GM23338 (cell line): ENCODE results near the gene STAMBPL1. TPM values are rescaled to one million over a fixed set of nuclear protein-coding genes. Genes with fewer than 3 reads are reported as not detected.
A peak's percentile ranks its signal among the peaks of the same experiment; 100 is the strongest.

Experiments
- ATAC-seq: fragments of 200-7000 bp; cut with Tn5 transposase; 3 replicates; pipeline ENCODE4 v1.9.1; 2020
- DNase-seq: peaks from one replicate; pipeline ENCODE4 v3.0.0-alpha.2; 2015; ENCODE audit warnings: low spot score
- H2AFZ ChIP-seq: fragments of 200-600 bp; sonication (generic); 2 replicates; pipeline ENCODE4 v1.8.0; 2016; ENCODE audit warnings: antibody characterized with exemption, mild to moderate bottlenecking, moderate library complexity
- H3F3A ChIP-seq: fragments of 200-600 bp; sonication (generic); replicated peaks from 2 replicates; pipeline ENCODE4 v1.8.0; 2017; ENCODE audit warnings: antibody characterized with exemption, mixed run types, low read depth
- H3K27ac ChIP-seq: fragments of 200-600 bp; sonication (generic); 2 replicates; pipeline ENCODE4 v1.6.1; 2016; ENCODE audit warnings: low read depth
- H3K27me3 ChIP-seq: fragments of 200-600 bp; sonication (generic); 2 replicates; pipeline ENCODE4 v1.8.0; 2016; ENCODE audit warnings: mild to moderate bottlenecking, mixed run types, moderate library complexity; ENCODE audit not compliant: insufficient read depth
- H3K36me3 ChIP-seq: fragments of 200-600 bp; sonication (generic); 2 replicates; pipeline ENCODE4 v1.8.0; 2016; ENCODE audit warnings: mild to moderate bottlenecking; ENCODE audit not compliant: insufficient read depth
- H3K4me1 ChIP-seq: fragments of 200-600 bp; sonication (generic); 2 replicates; pipeline ENCODE4 v1.8.0; 2016; ENCODE audit warnings: mild to moderate bottlenecking, moderate library complexity; ENCODE audit not compliant: insufficient read depth
- H3K4me2 ChIP-seq: fragments of 200-600 bp; sonication (generic); 2 replicates; pipeline ENCODE4 v1.7.1; 2017; ENCODE audit warnings: mixed run types
- H3K4me3 ChIP-seq: fragments of 200-600 bp; sonication (generic); 2 replicates; pipeline ENCODE4 v1.6.1; 2016; ENCODE audit warnings: mixed run types
- H3K79me2 ChIP-seq: fragments of 200-600 bp; sonication (generic); replicated peaks from 2 replicates; pipeline ENCODE4 v1.8.0; 2017; ENCODE audit warnings: mild to moderate bottlenecking; ENCODE audit not compliant: insufficient read depth
- H3K9me2 ChIP-seq: fragments of 200-600 bp; sonication (generic); 2 replicates; pipeline ENCODE4 v1.8.0; 2017; ENCODE audit not compliant: insufficient read depth
- H4K20me1 ChIP-seq: fragments of 200-600 bp; sonication (generic); replicated peaks from 2 replicates; pipeline ENCODE4 v1.8.0; 2017; ENCODE audit warnings: mild to moderate bottlenecking; ENCODE audit not compliant: insufficient read depth
- H3K27ac Mint-ChIP-seq: 2 replicates; pipeline ENCODE4 v1.8.0; 2020; ENCODE audit warnings: inconsistent platforms, mild to moderate bottlenecking, moderate library complexity, mixed read lengths
- H3K27me3 Mint-ChIP-seq: 3 replicates; pipeline ENCODE4 v1.8.0; 2022; ENCODE audit warnings: low read depth, mild to moderate bottlenecking, moderate library complexity, mixed read lengths, inconsistent platforms; ENCODE audit not compliant: insufficient read depth, poor library complexity
- H3K36me3 Mint-ChIP-seq: 3 replicates; pipeline ENCODE4 v1.8.0; 2021; ENCODE audit warnings: low read depth, mild to moderate bottlenecking, inconsistent platforms, moderate library complexity, mixed read lengths
- H3K4me1 Mint-ChIP-seq: 3 replicates; pipeline ENCODE4 v1.8.0; 2020; ENCODE audit warnings: mild to moderate bottlenecking, inconsistent platforms, mixed read lengths
- H3K4me3 Mint-ChIP-seq: 3 replicates; pipeline ENCODE4 v1.8.0; 2021; ENCODE audit warnings: moderate library complexity, mild to moderate bottlenecking, inconsistent platforms, mixed read lengths
- H3K9me3 Mint-ChIP-seq: 3 replicates; pipeline ENCODE4 v1.8.0; 2020; ENCODE audit warnings: moderate library complexity, mild to moderate bottlenecking, inconsistent platforms, mixed read lengths
- CREB1 ChIP-seq: fragments of 250-450 bp; sonication (Bioruptor Pico); IDR thresholded peaks from 2 replicates; pipeline ENCODE4 v1.5.0; 2020; ENCODE audit warnings: low read depth, mild to moderate bottlenecking, moderate library complexity
- CTCF ChIP-seq, 2 experiments: fragments of 200-600 bp in 1 of 2; sonication (generic) in 1 of 2; conservative IDR thresholded peaks; 2 replicates each; pipeline versions ENCODE4 v1.5.1 to v1.6.1; 2016 to 2017; ENCODE audit warnings: antibody characterized with exemption in 2 of 2, low read depth in 2 of 2, mild to moderate bottlenecking in 2 of 2, moderate library complexity in 1 of 2
- EZH2 ChIP-seq: fragments of 200-600 bp; sonication (generic); IDR thresholded peaks from one replicate; pipeline ENCODE4 v1.8.0; 2017; ENCODE audit warnings: antibody characterized with exemption, mild to moderate bottlenecking, low read depth; ENCODE audit not compliant: unreplicated experiment
- EZH2phosphoT487 ChIP-seq: fragments of 200-600 bp; sonication (generic); IDR thresholded peaks from one replicate; pipeline ENCODE4 v1.8.1; 2018; ENCODE audit warnings: antibody characterized with exemption; ENCODE audit not compliant: unreplicated experiment
- POLR2AphosphoS5 ChIP-seq: IDR thresholded peaks from 2 replicates; pipeline ENCODE4 v1.6.1; 2016; ENCODE audit warnings: antibody characterized with exemption, low read depth
- STAT1 ChIP-seq: IDR thresholded peaks from one replicate; pipeline ENCODE4 v1.6.1; 2016; ENCODE audit warnings: antibody characterized with exemption; ENCODE audit not compliant: unreplicated experiment
- ZNF331 ChIP-seq: fragments of 250-450 bp; sonication (Bioruptor Pico); IDR thresholded peaks from 2 replicates; pipeline ENCODE4 v1.5.0; 2020; ENCODE audit warnings: low read depth, mild to moderate bottlenecking, moderate library complexity
- ZNF462 ChIP-seq: fragments of 250-450 bp; sonication (Bioruptor Pico); IDR thresholded peaks from 2 replicates; pipeline ENCODE4 v1.5.0; 2020; ENCODE audit warnings: mild to moderate bottlenecking, moderate library complexity
- polyA plus RNA-seq: library from polyadenylated mRNA; unstranded; fragments of >200 nt; fragmentation: Nextera tagmentation; extraction: Ambion mirVana; gene quantifications from 2 replicates; pipeline ENCODE4 v1.2.1, GENCODE V29; 2016
- total RNA-seq: library from RNA; depleted of rRNA; stranded (reverse); fragments of >200 nt; shearing (Covaris generic); gene quantifications from 2 replicates; pipeline ENCODE4 v1.2.3, GENCODE V29; 2014

STAMBPL1 gene
- total and polyA plus RNA-seq, 2 experiments from 2014 or later: 2.5 to 11.5 TPM

- H3K4me3 Mint-ChIP-seq: no peak overlapping the region
- Histone ChIP-seq H3K9me2 (no peaks in the 10 kb centered on the region), H4K20me1 (no peaks in the 10 kb centered on the region), H3K79me2 (no peaks in the 10 kb centered on the region), H3K36me3 (no peaks in the 10 kb centered on the region), H3K4me1 (no peaks in the 10 kb centered on the region), H3F3A (no peaks in the 10 kb centered on the region), H3K27ac (no peak overlapping the region), H3K4me2 (no peak overlapping the region), H3K4me3 (no peak overlapping the region), H3K27me3 (no peaks in the 10 kb centered on the region), H2AFZ (no peak overlapping the region)
- H3K36me3 Mint-ChIP-seq: no peaks in the 10 kb centered on the region
- no peaks in the 10 kb centered on the region for H3K27me3 Mint-ChIP-seq
- H3K27ac Mint-ChIP-seq: no peak overlapping the region
- H3K9me3 Mint-ChIP-seq: no peaks in the 10 kb centered on the region
- DNase-seq (no peak), ATAC-seq (no peak)
- peaks cover 4% of the 10 kb centered on the region; the same call in 2 of the 3 replicates for H3K4me1 Mint-ChIP-seq
- no peak for TF ChIP-seq EZH2
- TF ChIP-seq CREB1 (CRISPR knock-in tag): no peak
- 0 out of 4 replicates have a peak, but pooled peaks of 1 of the 2 experiments have one; percentile 12 for TF ChIP-seq CTCF (conservative IDR thresholded peaks at IDR 0.05; ENCODE audit: low read depth in 2 of 2)
These were observed 83.3 kb downstream of the STAMBPL1 start for GRCh38 chr10:88963318-88963717.

GRCh38 chr10:88964360-88964759 lies 84.3 kb downstream of the STAMBPL1 start:
- Mint-ChIP-seq H3K36me3 (no peaks in the 10 kb centered on the region), H3K27me3 (no peaks in the 10 kb centered on the region), H3K9me3 (no peaks in the 10 kb centered on the region), H3K27ac (no peak overlapping the region), H3K4me3 (no peak overlapping the region), H3K4me1 (peaks cover 4% of the 10 kb centered on the region; the same call in 2 of the 3 replicates)
- H3K4me2 ChIP-seq: no peak overlapping the region
- no peaks in the 10 kb centered on the region for H3K27me3 ChIP-seq
- no peaks in the 10 kb centered on the region for H3K36me3 ChIP-seq
- ATAC-seq (no peak), DNase-seq (no peak)
- TF ChIP-seq ZNF331 (CRISPR knock-in tag) (no peak), ZNF462 (CRISPR knock-in tag) (no peak), POLR2AphosphoS5 (no peak), CTCF (conservative IDR thresholded peaks at IDR 0.05; ENCODE audit: low read depth in 2 of 2) (no peak), STAT1 (no peak), EZH2 (no peak), EZH2phosphoT487 (no peak)
- H2AFZ ChIP-seq: no peak overlapping the region
- H3K27ac ChIP-seq: no peak overlapping the region
- no peaks in the 10 kb centered on the region for H4K20me1 ChIP-seq
- no peaks in the 10 kb centered on the region for H3K4me1 ChIP-seq
- no peaks in the 10 kb centered on the region for H3K79me2 ChIP-seq
- no peak overlapping the region for H3K4me3 ChIP-seq
- no peaks in the 10 kb centered on the region for H3K9me2 ChIP-seq
- H3F3A ChIP-seq: no peaks in the 10 kb centered on the region
